ENCODE results near the gene M6PR.
A peak's percentile ranks its signal among the peaks of the same experiment; 100 is the strongest.

M6PR gene
- total RNA-seq: 361 to 810 (median 648) reads per million in 18 experiments

DNA sequence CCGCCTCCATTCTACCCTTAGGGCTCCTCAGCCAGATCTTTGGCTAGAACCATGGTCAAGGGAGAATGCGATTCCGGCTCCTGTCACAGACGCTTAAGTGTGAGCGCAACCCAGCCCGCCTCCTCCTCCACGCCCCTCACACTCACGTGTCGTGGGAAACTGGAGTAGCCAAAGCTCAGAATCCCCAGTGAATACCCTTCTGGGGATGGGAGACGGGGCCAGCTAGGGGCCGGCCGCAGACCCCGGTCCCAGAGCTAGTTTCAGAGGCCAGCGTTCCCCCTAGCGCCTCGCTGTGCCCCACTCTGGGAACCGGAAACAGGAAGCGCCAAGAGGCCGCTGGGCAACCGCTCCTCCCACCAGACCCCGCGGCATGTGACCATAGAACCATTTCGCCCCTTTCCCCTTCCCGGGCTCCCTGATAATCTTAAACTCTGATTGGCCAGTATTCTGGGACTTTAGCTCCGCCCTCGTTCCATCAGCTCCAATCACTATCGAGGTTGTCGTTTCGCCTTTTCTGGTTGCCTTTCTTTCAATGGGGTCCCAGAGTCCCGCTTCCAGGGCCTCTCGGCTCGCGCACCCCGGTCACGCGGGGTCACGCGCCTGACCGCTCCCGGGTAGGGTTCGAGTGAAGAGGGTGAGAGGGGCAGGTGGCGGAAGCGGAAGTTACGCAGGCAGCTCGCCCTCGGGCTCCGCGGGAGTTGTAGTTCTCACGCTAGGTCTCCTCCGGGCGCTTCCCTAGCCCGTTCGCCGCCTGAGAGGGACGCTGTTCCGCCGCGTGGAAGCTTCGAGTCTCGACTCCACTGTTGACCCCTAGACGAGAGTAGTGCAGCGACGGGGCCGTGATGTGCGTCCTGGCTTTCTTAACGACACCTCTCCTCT, at the start of gene M6PR:
Gene M6PR, minus strand, starts transcription at position 304 of the 879 bp plus-strand sequence. CDS start 3,241 bp downstream, outside the sequence.
- DNase-seq: peak; percentile 99

DNA sequence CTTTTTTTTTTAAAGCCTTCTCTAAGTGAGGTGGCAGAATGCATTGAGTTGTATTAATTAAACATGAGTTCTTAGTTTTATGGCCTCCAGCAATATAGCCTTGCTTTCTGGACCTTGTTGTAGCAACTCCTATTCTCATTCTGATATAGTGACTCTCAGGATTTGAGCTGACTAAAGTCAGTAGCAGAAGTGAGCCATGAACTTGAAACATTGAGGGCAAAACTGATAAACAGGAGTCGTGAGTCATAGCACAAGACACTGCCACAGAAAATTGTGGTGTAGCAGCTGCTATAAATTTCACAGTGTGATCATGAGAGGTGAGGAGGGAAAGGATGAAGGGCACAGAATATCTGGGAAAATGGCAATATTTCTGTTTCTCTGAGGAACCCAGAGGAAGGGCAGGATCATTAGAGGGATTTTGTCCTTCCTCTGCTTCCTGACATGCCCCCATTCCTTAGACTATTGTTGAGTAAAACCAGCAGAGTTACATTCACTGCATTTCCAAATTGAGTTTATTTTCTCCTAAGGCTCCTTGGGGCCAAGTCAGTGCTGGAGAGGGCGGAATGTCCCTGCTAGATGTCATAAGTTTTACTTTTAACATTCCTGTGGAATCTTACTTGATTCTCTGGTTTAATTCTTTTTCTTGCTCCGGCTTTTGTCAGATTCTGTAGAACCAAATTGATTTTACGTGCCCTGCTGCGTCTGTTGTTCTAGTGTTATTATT, 47.4 kb upstream of the M6PR start:
- DNase-seq: peak; percentile 49 to 65

DNA sequence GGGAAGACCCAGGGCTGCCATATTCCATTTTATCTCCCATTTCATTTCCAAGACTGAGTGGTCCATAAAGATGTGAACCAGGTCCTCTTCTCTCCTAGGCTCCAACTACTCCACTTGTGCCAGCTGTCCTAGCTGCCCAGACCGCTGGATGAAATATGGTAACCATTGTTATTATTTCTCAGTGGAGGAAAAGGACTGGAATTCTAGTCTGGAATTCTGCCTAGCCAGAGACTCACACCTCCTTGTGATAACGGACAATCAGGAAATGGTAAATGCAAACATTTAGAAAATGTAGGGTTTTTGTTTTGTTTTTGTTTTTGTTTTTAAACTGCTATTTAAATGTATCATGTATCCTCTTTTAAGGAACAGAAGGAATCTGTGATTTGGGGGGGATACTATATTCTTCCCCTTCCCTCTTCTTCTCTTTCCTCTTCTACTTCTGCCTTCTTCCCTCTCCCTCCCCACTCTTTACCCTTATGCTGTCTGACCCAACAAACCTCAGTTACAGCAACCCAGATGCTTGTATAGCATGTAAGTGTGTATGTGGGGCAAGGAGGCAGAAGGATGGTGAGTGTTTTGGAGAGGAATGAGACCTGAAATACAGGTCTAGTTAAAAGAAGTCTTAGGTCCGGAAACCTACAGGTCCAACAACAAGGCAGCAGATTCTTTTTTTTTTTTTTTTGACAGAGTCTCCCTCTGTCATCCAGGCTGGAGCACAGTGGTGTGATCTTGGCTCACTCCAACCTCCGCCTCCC, 45.8 kb upstream of the M6PR start:
- no peak for DNase-seq

DNA sequence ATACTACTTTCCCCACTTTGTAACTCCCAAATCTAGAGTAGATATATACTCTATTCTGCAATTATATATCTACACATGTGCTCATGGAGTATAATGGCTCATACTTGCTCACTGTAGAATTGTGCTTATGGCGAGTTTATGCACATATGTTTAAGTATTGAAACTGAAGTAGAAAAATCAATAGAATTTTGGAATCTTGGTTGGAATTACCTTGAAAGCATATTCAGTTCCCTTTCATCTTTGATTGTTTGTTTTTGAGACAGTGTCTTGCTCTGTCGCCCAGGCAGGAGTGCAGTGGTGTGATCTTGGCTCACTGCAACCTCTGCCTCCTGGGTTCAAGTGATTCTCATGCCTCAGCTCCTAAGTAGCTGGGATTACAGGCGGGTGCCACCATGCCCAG, 44.4 kb upstream of the M6PR start:
- no peak for DNase-seq

DNA sequence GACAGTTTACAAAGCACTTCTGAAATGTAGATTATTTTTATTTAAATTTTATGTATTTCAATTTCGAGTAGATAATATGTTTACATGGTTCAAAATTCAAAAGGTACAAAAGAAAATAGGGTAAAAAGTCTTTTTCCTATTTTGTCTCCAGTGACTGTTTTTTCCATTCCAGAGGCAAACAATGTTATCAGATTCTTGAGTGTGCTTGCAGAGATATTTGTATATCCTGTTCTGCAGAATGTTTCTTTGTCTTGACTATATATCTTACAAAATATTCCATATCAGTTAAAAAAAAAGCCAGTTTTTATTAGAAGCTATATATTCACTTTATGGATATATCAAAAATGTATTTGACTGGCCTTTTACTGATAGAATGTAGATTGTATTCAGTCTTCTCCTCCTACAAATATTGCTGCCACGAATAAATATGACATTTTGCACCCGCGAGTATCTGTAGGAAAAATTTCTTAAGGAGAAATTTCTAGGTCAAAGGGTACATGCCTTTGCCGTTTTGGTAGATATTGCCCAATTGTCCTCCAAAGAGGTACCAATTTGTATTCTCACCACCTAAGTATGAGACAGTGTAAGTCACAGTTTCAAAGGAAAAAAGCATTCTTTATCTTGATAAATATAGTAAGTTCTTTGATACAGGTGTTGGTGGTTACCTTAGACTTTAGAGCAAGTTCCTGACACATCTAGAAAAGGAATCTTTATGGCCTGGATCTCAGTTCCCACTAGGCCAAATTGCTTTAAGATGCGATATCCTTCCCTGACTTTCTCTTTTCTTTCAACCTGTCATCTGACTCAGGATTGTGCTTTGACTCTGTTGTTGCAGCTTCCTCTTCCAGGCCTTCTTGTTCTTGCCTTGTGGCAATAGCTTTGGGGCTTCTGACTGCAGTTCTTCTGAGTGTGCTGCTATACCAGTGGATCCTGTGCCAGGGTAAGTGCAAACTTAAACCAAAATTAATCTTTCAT, 42.2 kb upstream of the M6PR start:
- DNase-seq: peak; percentile 58 to 59

DNA sequence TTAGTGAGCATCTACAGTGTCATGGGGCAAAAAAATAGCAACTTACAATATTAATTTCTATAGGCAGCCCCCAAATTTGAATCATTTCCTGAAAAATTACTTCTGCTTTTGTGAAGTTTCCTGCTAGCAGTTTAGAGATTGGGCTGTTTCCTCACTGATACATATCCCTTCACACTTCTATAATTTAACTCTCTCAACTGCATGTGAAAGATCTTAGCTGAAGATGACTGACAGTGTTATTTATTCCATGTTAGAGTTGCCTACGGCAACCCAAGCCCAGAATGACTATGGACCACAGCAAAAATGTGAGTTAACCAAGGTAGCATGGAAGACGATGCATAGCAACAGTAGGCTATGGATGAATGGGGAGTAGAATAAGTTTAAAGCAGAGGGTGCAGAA, 40.0 kb upstream of the M6PR start, which contains the start of gene KLRG1:
Gene KLRG1, plus strand, starts transcription at position 134 of the 400 bp plus-strand sequence. Its CDS starts 90 bp downstream, at position 224.
- peak; percentile 17 to 62 for DNase-seq

DNA sequence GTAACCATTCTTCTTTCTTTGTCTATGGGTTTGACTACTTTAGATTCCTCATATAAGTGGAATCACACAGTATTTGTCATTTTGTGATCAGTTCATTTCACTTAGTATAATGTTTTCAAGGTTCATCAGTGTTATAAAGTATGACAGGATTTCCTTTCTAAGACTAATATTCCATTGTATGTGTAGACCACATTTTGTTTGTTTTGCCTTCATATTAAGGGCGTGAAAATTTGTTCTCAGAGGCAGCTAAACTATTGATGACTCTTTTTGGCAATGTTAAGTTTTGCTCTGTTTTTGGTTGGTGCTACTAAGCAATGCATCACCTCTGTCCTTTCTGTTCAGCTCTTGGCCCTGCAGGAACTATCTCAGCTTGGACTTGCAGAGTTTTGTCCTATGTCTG, 38.2 kb upstream of the M6PR start:
- DNase-seq: no peak

DNA sequence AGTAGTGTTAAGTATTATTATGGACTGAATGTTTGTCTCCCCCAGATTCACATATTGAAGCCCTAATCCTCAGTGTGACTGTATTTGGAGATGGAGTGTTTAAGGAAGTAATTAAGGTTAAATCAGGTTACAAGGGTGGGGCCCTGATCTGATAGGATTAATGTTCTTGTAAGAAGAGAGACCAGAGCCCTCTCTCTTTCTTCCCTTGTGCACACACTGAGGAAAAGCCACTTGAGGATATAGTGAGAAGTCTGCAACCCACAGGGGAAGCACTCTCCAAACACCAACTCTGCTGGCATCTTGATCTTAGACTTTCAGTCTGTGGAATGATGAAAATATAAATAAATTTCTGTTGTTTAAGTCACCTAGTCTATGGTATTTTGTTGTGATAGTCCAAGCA, 37.7 kb upstream of the M6PR start:
- DNase-seq: peak in 1 of 2 donors; percentile 24

DNA sequence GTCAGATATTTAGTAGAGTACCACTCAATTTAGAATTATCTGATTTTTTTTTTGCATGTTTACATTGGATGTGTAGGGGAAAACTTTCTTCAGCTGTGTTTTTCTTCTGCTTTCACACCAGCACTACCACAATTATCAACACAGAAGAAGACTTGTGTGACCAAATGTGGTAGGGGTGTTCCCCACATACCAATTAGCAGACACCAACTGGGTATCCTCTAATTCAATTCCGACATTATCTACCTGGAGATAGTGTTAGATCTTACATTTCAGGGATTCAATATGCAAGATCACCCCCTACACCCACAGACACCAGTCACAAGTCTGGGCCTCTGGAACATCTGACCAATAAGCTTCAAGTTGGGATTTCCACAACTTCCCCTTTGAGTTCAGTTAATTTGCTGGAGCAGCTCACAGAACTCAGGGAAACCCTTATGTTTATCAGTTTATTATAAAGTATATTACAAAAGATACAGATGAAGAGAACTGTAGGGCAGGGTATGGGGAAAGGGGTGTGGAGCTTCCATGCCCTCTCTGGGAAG, 35.8 kb upstream of the M6PR start:
- DNase-seq: peak; percentile 39 to 59

DNA sequence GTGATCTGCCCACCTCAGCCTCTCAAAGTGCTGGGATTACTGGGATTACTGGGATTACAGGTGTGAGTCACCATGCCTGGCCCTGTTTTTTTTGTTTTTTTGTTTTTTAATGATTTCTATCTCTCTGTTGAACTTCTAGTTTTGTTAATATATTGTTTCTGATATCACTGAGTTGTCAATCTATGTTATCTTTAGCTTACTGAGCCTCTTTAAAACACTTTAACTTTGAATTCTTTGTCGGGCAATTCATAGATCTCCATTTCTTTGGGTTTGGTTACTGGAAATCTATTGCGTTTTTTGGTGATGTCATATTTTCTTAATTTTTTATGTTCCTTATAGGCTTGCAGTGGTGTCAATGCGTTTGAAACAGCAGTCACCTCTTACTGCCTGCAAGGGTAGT, 30.7 kb upstream of the M6PR start:
- DNase-seq: no peak

DNA sequence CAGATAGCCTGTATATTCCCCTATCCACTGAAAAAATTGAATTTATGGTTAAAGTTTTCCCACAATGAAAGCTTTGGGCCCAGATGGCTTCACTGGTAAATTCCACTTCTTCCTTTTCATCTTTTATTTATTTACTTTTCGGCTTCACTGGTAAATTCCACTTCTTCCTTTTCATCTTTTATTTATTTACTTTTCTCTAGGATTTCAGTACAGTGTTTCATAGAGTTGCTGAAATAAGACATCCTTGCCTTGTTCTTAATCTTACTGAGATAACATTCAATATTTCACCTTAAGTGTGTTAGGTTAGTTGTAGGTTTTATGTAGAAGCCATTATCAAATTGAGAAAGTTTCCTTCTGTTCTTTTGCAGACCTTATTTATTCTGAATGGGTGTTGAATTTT, 21.0 kb upstream of the M6PR start:
- no peak for DNase-seq

DNA sequence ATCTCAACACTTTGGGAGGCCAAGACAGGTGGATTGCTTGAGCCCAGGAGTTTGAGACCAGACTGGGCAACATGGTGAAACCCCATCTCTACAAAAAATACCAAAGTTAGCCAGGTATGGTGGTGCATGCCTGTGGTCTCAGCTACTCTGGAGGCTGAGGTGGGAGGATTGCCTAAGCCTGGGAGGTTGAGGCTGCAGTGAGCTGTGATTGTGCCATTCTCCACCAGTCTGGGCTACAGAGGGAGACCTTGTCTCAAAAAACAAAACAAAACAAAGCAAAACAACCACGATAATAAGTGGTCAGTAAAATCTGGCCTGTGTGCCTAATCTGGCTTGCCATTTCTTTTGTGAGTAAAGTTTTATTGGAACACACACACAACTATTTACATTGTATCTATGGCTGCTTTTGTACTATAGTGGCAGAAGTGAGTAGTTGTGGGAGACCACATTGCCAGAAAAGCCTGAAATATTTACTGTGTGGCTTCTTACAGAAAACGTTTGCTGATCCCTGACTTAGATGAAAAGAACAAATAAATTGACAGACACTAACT, 20.5 kb upstream of the M6PR start:
- no peak for DNase-seq

DNA sequence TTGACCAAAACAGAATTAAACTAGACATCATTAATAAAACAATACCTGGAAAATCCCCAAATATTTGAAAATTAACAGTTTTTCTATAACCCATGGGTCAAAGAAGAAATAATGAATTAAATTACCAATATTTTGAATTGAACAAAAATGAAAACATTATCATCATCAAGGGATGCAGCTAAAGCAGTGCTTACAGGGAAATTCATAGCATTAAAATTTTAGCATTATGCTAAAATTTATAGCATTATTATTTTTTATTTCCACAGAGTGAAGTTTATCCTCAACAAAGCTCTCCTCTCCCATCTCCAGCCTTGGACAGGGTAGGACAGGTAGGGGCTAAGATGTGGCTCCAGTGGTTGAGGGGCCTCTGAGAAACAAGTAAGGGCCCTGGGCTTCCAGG, 19.3 kb upstream of the M6PR start:
- DNase-seq: no peak

DNA sequence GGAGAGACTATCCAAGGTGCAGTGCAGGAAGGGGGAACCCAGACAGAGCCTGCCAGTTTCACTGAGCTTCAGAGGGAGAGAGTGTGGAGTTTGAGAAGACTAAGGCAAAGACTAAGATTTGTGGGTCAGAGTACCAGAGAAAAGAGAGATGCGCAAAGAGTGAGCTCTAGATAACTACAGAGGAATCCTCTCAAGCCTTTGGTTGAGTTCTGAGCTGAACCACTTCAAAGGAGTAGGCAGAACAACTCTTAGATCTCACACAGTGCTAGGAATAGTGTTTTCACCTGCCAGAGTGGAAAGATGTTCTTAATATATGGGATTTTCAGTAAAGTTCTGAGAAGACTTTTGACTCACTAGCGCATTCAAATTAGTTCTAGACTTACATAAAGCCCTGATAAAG, 10.7 kb upstream of the M6PR start:
- no peak for DNase-seq

DNA sequence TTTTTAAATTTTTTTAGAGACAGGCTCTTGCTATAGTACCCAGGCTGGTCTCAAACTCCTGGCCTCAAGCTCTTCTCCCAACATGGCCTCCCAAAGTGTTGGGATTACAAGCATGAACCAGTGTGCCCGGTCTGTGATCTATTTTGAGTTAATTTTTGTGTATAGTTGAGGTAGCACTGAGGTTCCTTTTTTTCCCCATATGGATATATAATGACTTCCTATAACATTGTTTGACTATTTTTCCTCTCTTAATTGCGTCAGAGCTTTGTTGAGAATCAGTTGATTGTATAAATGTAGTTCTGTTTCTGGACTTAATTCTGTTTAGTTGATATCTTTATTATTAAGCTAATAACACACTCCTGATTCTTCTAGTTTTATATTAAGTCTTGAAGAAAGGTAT, 8.6 kb upstream of the M6PR start:
- peak; percentile 6 to 30 for DNase-seq

DNA sequence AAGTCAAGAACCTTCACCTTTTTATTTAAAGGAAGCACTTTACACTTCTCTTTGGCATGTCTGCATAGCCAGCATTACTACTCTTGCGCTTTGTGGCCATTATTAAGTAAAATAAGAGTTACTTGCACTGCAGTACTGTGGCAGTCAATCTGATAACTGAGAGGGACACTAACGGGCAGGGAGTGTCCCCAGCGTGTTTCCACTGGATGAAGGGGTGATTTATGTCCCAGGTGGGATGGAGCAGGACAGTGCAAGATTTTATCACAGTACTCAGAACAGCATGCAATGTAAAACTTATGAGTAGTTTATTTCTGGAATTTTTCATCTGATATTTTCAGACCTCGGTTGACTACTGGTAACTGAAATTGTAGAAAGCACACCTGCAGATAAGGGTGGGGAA, 8.1 kb upstream of the M6PR start:
- DNase-seq: no peak

DNA sequence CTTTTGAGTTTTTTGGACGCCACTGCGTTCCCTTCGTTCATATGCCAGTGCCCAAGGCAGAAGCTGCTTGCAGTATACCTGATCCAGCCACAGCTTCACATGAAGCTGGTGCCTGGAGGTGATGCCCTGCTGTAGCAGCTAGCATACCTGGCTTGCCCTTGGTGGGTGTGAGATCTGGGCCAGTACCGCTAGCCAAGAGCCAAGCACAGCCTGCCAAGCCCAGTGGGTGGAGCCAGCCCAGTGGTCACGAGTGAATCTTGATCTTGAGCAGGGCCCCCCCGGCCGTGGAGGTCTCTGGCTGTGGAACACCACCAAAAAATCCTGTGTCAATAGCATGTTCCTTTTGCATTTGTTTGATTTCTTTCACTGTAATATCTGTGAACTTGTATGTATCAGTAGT, 7.3 kb upstream of the M6PR start:
- no peak for DNase-seq

DNA sequence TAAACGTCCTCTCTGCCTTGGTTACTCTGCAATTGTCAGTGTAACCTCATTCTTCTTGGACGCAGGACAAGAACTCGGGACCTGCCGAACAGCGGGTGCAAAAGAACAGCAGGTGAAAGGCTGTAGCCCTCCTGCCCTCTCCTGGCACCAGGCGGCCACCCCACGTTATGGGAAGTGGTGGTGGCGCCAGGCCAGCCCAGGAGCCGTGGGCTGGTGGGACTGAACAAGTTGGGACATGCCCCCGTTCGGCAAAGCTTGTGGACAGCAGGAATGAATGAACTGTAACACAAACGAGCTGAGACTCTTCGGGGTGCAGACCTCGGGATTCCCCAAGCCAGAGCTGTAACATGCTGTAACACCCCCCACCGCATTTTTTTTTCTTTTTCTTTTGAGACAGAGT, 6.6 kb upstream of the M6PR start:
- no peak for DNase-seq

DNA sequence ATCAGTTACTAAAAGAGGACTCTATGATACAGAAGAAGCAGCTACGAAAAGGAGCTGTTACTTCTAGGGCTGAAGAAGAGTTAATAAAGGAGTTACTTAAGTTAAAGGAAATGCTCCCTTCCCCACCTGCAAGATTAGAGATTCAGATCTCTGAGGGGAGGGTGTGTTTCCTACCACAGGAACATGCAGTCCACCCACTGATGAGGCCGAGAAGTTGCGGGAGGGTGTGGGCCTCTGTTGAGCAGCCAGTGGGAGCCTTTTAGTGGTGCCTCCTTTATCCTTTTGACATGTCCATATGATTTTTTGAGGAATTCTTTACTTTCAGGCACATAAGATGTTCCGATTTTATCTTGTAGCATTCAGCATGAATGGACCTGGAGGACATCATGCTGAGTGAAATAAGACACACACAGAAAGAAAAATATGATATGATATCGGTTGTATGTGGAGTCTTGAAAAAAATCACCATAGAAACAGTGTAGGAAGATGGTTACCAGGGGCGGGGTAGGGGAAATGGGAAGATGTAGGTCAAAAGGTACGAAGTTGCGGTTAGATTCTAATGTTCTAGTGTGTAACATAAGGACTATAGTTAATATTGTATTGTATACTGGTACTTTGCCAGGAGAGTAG, 4.4 kb upstream of the M6PR start:
- no peak for DNase-seq

DNA sequence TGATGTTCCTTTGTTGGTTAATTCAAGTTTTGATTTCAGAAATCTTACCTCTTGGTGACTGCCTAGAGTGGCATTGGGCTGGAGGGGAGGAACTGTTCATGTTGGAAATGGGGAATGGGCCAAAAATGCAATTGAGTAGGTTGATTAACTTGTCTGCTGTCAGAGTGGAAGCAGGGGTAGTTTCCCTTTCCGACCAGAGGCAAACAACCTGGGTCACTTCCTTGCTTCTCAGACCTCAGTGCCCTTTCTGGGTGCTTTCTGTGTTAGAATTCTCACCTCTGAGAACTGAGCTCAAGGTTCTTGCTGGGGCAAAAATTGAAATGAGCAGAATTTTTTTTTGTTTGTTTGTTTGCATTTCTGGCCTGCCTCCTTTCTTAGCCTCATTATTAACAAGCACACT, 2.3 kb upstream of the M6PR start:
- no peak for DNase-seq

Data from inflammatory macrophage (primary cell).